GM12875 (cell line): ENCODE data around the gene ITPR1.

Experiments
- H3K4me3 ChIP-seq: one replicate; pipeline ENCODE4 v1.5.1; 2011; ENCODE audit warnings: low read depth, low read length, control low read depth
- CTCF ChIP-seq: IDR thresholded peaks from 2 replicates; pipeline ENCODE4 v1.5.1; 2011; ENCODE audit warnings: low read depth, mild to moderate bottlenecking, control low read depth, inconsistent platforms, low read length, moderate library complexity, borderline replicate concordance; ENCODE audit not compliant: insufficient read depth

Gene ITPR1

GRCh38 chr3:4491855-4492207 is 1.3 kb upstream of the ITPR1 start:
- no peak for TF ChIP-seq CTCF

GRCh38 chr3:4492208-4493013 is 737 bp upstream of the ITPR1 start:
- no peak for TF ChIP-seq CTCF
- peak overlapping the region; percentile 73 for H3K4me3 ChIP-seq

More at GRCh38 chr3:4491855-4492207, 1.3 kb upstream of the ITPR1 start:
- no peak overlapping the region for H3K4me3 ChIP-seq

GRCh38 chr3:4493941-4494894 is 1.1 kb downstream of the ITPR1 start:
- peak overlapping the region; percentile 73 for H3K4me3 ChIP-seq
- TF ChIP-seq CTCF: no peak

- H3K4me3 ChIP-seq: peak overlapping the region; percentile 73
- TF ChIP-seq CTCF: no peak
These were observed 1.7 kb downstream of the ITPR1 start for GRCh38 chr3:4494895-4495264.

- peak overlapping the region; percentile 16 for H3K4me3 ChIP-seq
- TF ChIP-seq CTCF: no peak
These were observed 2.3 kb downstream of the ITPR1 start for GRCh38 chr3:4495294-4496086.

GRCh38 chr3:4496087-4496452 is 2.9 kb downstream of the ITPR1 start:
- TF ChIP-seq CTCF: no peak
- no peak overlapping the region for H3K4me3 ChIP-seq
